KMS-11 (cell line): ENCODE results near the gene NPC1.
A peak's percentile ranks its signal among the peaks of the same experiment; 100 is the strongest.

Source experiments
- H2AFZ ChIP-seq: fragments of 200-600 bp; sonication (generic); 2 replicates; pipeline ENCODE4 v1.6.1; 2016; ENCODE audit warnings: antibody characterized with exemption, mixed run types, low read depth
- H3K27ac ChIP-seq: fragments of 200-600 bp; sonication (generic); 2 replicates; pipeline ENCODE4 v1.6.1; 2016; ENCODE audit warnings: mild to moderate bottlenecking, mixed run types
- H3K27me3 ChIP-seq: fragments of 200-600 bp; sonication (generic); 2 replicates; pipeline ENCODE4 v1.6.1; 2017; ENCODE audit warnings: mild to moderate bottlenecking, low read depth, mixed run types, moderate library complexity; ENCODE audit not compliant: insufficient read depth
- H3K36me3 ChIP-seq: fragments of 200-600 bp; sonication (generic); 2 replicates; pipeline ENCODE4 v1.6.1; 2017; ENCODE audit warnings: mild to moderate bottlenecking, mixed run types; ENCODE audit not compliant: insufficient read depth
- H3K4me1 ChIP-seq: fragments of 200-600 bp; sonication (generic); 2 replicates; pipeline ENCODE4 v1.6.1; 2016; ENCODE audit warnings: mild to moderate bottlenecking, low read depth, mixed run types; ENCODE audit not compliant: poor library complexity, severe bottlenecking
- H3K4me2 ChIP-seq: fragments of 200-600 bp; sonication (generic); 2 replicates; pipeline ENCODE4 v1.7.0; 2016; ENCODE audit warnings: mild to moderate bottlenecking, mixed run types
- H3K4me3 ChIP-seq: fragments of 200-600 bp; sonication (generic); IDR thresholded peaks from 2 replicates; pipeline ENCODE4 v1.6.1; 2017; ENCODE audit warnings: low read depth, low read length, mixed read lengths; ENCODE audit not compliant: insufficient read depth
- H3K79me2 ChIP-seq: fragments of 200-600 bp; sonication (generic); 2 replicates; pipeline ENCODE4 v1.6.1; 2016; ENCODE audit warnings: low read depth, mixed run types; ENCODE audit not compliant: insufficient read depth
- H3K9ac ChIP-seq: fragments of 200-600 bp; sonication (generic); 2 replicates; pipeline ENCODE4 v1.6.1; 2016; ENCODE audit warnings: mild to moderate bottlenecking, mixed run types
- H4K20me1 ChIP-seq: fragments of 200-600 bp; sonication (generic); 2 replicates; pipeline ENCODE4 v1.6.1; 2016; ENCODE audit warnings: mild to moderate bottlenecking, mixed run types; ENCODE audit not compliant: insufficient read depth
- CTCF ChIP-seq: fragments of 200-600 bp; sonication (generic); conservative IDR thresholded peaks from 2 replicates; pipeline ENCODE4 v1.6.1; 2017; ENCODE audit warnings: low read depth, mild to moderate bottlenecking, antibody characterized with exemption, low read length, moderate library complexity, mixed read lengths

Gene NPC1

GRCh38 chr18:23584019-23584983 lies 2.0 kb downstream of the NPC1 start:
- Histone ChIP-seq H3K4me3 (no peak overlapping the region), H3K4me1 (peaks cover 65% of the 10 kb centered on the region), H3K27me3 (no peaks in the 10 kb centered on the region), H3K27ac (no peak overlapping the region), H3K79me2 (peaks cover 61% of the 10 kb centered on the region), H3K36me3 (no peaks in the 10 kb centered on the region), H4K20me1 (no peaks in the 10 kb centered on the region), H3K9ac (no peak overlapping the region), H2AFZ (no peak overlapping the region), H3K4me2 (peak overlapping the region; percentile 75; the same call in 1 of the 2 replicates)
- TF ChIP-seq CTCF, result no peak

- Histone ChIP-seq H3K4me2 (no peak overlapping the region; the same call in 1 of the 2 replicates), H3K27me3 (no peaks in the 10 kb centered on the region), H3K36me3 (no peaks in the 10 kb centered on the region), H2AFZ (no peak overlapping the region), H3K4me3 (no peak overlapping the region), H4K20me1 (no peaks in the 10 kb centered on the region), H3K9ac (no peak overlapping the region), H3K27ac (no peak overlapping the region), H3K4me1 (peaks cover 75% of the 10 kb centered on the region), H3K79me2 (peaks cover 61% of the 10 kb centered on the region)
- TF ChIP-seq CTCF, result no peak
Measured at GRCh38 chr18:23583071-23583865, 3.0 kb downstream of the NPC1 start.

- no peak overlapping the region for H3K9ac ChIP-seq
- H3K79me2 ChIP-seq, result peaks cover 65% of the 10 kb centered on the region
- H3K4me1 ChIP-seq, result peaks cover 85% of the 10 kb centered on the region
- no peaks in the 10 kb centered on the region for H4K20me1 ChIP-seq
- H3K27ac ChIP-seq, result no peak overlapping the region
- no peaks in the 10 kb centered on the region for H3K27me3 ChIP-seq
- H3K4me3 ChIP-seq, result no peak overlapping the region
- H2AFZ ChIP-seq, result no peak overlapping the region
- no peak for TF ChIP-seq CTCF
- peak overlapping the region; percentile 67; the same call in 1 of the 2 replicates for H3K4me2 ChIP-seq
- no peaks in the 10 kb centered on the region for H3K36me3 ChIP-seq
Measured at GRCh38 chr18:23580677-23581367, 5.5 kb downstream of the NPC1 start.
